Measurements from ENCODE around the gene ZNF563.

The ZNF563 gene

GRCh38 chr19:12272980-12273901 is 60.2 kb downstream of the ZNF563 start:
- TF ChIP-seq NFIC (IDR thresholded peaks at IDR 0.05) (no peak), MAX (IDR thresholded peaks at IDR 0.05) (no peak), REST (IDR thresholded peaks at IDR 0.05; ENCODE audit: low read depth) (no peak), ZBTB7A (IDR thresholded peaks at IDR 0.05; ENCODE audit: low read depth) (no peak), USF1 (IDR thresholded peaks at IDR 0.05) (no peak), CEBPB (IDR thresholded peaks at IDR 0.05) (no peak), FOXM1 (IDR thresholded peaks at IDR 0.05; ENCODE audit: borderline replicate concordance, low read depth) (no peak), CREB1 (IDR thresholded peaks at IDR 0.05; ENCODE audit: low read depth) (no peak), EGR1 (IDR thresholded peaks at IDR 0.05) (no peak), TAF1 (IDR thresholded peaks at IDR 0.05; ENCODE audit: low read depth) (no peak), RAD21 (IDR thresholded peaks at IDR 0.05; ENCODE audit: low read depth) (no peak), TEAD4 (IDR thresholded peaks at IDR 0.05) (no peak), YY1 (IDR thresholded peaks at IDR 0.05; ENCODE audit: low read depth) (no peak), EP300 (IDR thresholded peaks at IDR 0.05; ENCODE audit: borderline replicate concordance) (no peak)

GRCh38 chr19:12272386-12272785 is 61.0 kb downstream of the ZNF563 start:
- TF ChIP-seq NFIC (IDR thresholded peaks at IDR 0.05) = no peak
- no peak for TF ChIP-seq CREB1 (IDR thresholded peaks at IDR 0.05; ENCODE audit: low read depth)
- TF ChIP-seq MAX (IDR thresholded peaks at IDR 0.05) = no peak
- TF ChIP-seq EP300 (IDR thresholded peaks at IDR 0.05; ENCODE audit: borderline replicate concordance) = no peak
- no peak for TF ChIP-seq REST (IDR thresholded peaks at IDR 0.05; ENCODE audit: low read depth)
- TF ChIP-seq EGR1 (IDR thresholded peaks at IDR 0.05) = no peak
- TF ChIP-seq FOXM1 (IDR thresholded peaks at IDR 0.05; ENCODE audit: borderline replicate concordance, low read depth) = no peak
- TF ChIP-seq TEAD4 (IDR thresholded peaks at IDR 0.05) = no peak
- TF ChIP-seq USF1 (IDR thresholded peaks at IDR 0.05) = no peak
- no peak for TF ChIP-seq RAD21 (IDR thresholded peaks at IDR 0.05; ENCODE audit: low read depth)
- TF ChIP-seq TAF1 (IDR thresholded peaks at IDR 0.05; ENCODE audit: low read depth) = no peak
- no peak for TF ChIP-seq ZBTB7A (IDR thresholded peaks at IDR 0.05; ENCODE audit: low read depth)
- TF ChIP-seq CEBPB (IDR thresholded peaks at IDR 0.05) = no peak
- no peak for TF ChIP-seq TCF12 (IDR thresholded peaks at IDR 0.05; ENCODE audit: low read depth)
- TF ChIP-seq YY1 (IDR thresholded peaks at IDR 0.05; ENCODE audit: low read depth) = no peak

GRCh38 chr19:12270854-12271253 is 62.6 kb downstream of the ZNF563 start:
- TF ChIP-seq USF1 (IDR thresholded peaks at IDR 0.05) = no peak
- TF ChIP-seq ZBTB7A (IDR thresholded peaks at IDR 0.05; ENCODE audit: low read depth) = no peak
- no peak for TF ChIP-seq REST (IDR thresholded peaks at IDR 0.05; ENCODE audit: low read depth)
- TF ChIP-seq TEAD4 (IDR thresholded peaks at IDR 0.05) = no peak
- no peak for TF ChIP-seq TCF12 (IDR thresholded peaks at IDR 0.05; ENCODE audit: low read depth)
- no peak for TF ChIP-seq CEBPB (IDR thresholded peaks at IDR 0.05)
- no peak for TF ChIP-seq CREB1 (IDR thresholded peaks at IDR 0.05; ENCODE audit: low read depth)
- no peak for TF ChIP-seq RAD21 (IDR thresholded peaks at IDR 0.05; ENCODE audit: low read depth)
- TF ChIP-seq EP300 (IDR thresholded peaks at IDR 0.05; ENCODE audit: borderline replicate concordance) = no peak
- no peak for TF ChIP-seq TAF1 (IDR thresholded peaks at IDR 0.05; ENCODE audit: low read depth)
- no peak for TF ChIP-seq FOXM1 (IDR thresholded peaks at IDR 0.05; ENCODE audit: borderline replicate concordance, low read depth)
- no peak for TF ChIP-seq EGR1 (IDR thresholded peaks at IDR 0.05)
- no peak for TF ChIP-seq NFIC (IDR thresholded peaks at IDR 0.05)
- no peak for TF ChIP-seq MAX (IDR thresholded peaks at IDR 0.05)
- no peak for TF ChIP-seq YY1 (IDR thresholded peaks at IDR 0.05; ENCODE audit: low read depth)

All from Ishikawa (cell line).